MCF 10A (cell line): ENCODE measurements around the gene SH3BP4. TPM values are rescaled to one million over a fixed set of nuclear protein-coding genes. Genes with fewer than 3 reads are reported as not detected.

Experiments
- BruUV-seq: library from RNA; stranded (reverse); fragments of 400-500 nt; replicated peaks from 2 replicates; lab custom pipeline; 2021; lab: Mats Ljungman, UMichigan
- CTCF ChIA-PET: fragments of 300-600 bp; sonication (Branson Sonifier 250); formaldehyde crosslinking; extraction: SDS; loops from one replicate; lab custom pipeline; 2021; ENCODE audit warnings: antibody characterized with exemption, inconsistent platforms; lab: Yijun Ruan, JAX
- POLR2A ChIA-PET: fragments of 300-600, 350-650 bp; sonication (Branson Sonifier 250); formaldehyde crosslinking; extraction: SDS; loops from one replicate; lab custom pipeline; 2020; ENCODE audit warnings: antibody characterized with exemption, inconsistent platforms; lab: Yijun Ruan, JAX
- DNase-seq: peaks from one replicate; pipeline ENCODE4 v3.0.0-alpha.2; 2018; ENCODE audit not compliant: unreplicated experiment
- H3K27ac Mint-ChIP-seq: one replicate; pipeline ENCODE4 v1.8.0; 2022; ENCODE audit warnings: mild to moderate bottlenecking, low read depth, mixed read lengths; ENCODE audit not compliant: unreplicated experiment
- H3K27me3 Mint-ChIP-seq: one replicate; pipeline ENCODE4 v1.8.0; 2022; ENCODE audit warnings: mixed read lengths; ENCODE audit not compliant: insufficient read depth, unreplicated experiment
- H3K36me3 Mint-ChIP-seq: one replicate; pipeline ENCODE4 v1.8.0; 2022; ENCODE audit warnings: mild to moderate bottlenecking, moderate library complexity, mixed read lengths; ENCODE audit not compliant: insufficient read depth, unreplicated experiment
- H3K4me1 Mint-ChIP-seq: one replicate; pipeline ENCODE4 v1.8.0; 2022; ENCODE audit warnings: mixed read lengths; ENCODE audit not compliant: insufficient read depth, unreplicated experiment
- H3K4me3 Mint-ChIP-seq: one replicate; pipeline ENCODE4 v1.8.0; 2022; ENCODE audit warnings: mild to moderate bottlenecking, moderate library complexity, mixed read lengths; ENCODE audit not compliant: unreplicated experiment
- H3K9me3 Mint-ChIP-seq: one replicate; pipeline ENCODE4 v1.8.0; 2022; ENCODE audit warnings: mixed read lengths; ENCODE audit not compliant: unreplicated experiment
- CTCF ChIP-seq: fragments of 200-600 bp; IDR thresholded peaks from one replicate; pipeline ENCODE4 v1.8.0; 2022; ENCODE audit warnings: antibody characterized with exemption, mild to moderate bottlenecking; ENCODE audit not compliant: unreplicated experiment
- intact Hi-C: fragments of 100-400 bp; cut with micrococcal nuclease; formaldehyde crosslinking; loops from 2 replicates; pipeline ENCODE4 v1.14.1; 2022
- total RNA-seq: library from RNA; stranded (reverse); gene quantifications from 2 replicates; pipeline ENCODE4 v1.2.3, GENCODE V29; 2022

The SH3BP4 gene
- total RNA-seq, 1 experiment from 2014 or later = 59.7 TPM

GRCh38 chr2:235078182-235078581 is 126.4 kb downstream of the SH3BP4 start:
- H3K4me3 Mint-ChIP-seq = no peak overlapping the region
- H3K9me3 Mint-ChIP-seq = no peaks in the 10 kb centered on the region
- intact Hi-C loops = no loop called here
- no peaks in the 10 kb centered on the region for H3K4me1 Mint-ChIP-seq
- ChIA-PET CTCF (interaction anchor here (0.6 kb wide), 1 partner anchor 129 kb away, joined by 3 read pairs; no protein-coding TSS in a partner anchor), POLR2A (no interaction called here)
- TF ChIP-seq CTCF = no peak
- no peak for DNase-seq
- BruUV-seq = no TSS peak
- no peak overlapping the region for H3K27ac Mint-ChIP-seq
- H3K36me3 Mint-ChIP-seq = no peaks in the 10 kb centered on the region
- no peaks in the 10 kb centered on the region for H3K27me3 Mint-ChIP-seq

DNA sequence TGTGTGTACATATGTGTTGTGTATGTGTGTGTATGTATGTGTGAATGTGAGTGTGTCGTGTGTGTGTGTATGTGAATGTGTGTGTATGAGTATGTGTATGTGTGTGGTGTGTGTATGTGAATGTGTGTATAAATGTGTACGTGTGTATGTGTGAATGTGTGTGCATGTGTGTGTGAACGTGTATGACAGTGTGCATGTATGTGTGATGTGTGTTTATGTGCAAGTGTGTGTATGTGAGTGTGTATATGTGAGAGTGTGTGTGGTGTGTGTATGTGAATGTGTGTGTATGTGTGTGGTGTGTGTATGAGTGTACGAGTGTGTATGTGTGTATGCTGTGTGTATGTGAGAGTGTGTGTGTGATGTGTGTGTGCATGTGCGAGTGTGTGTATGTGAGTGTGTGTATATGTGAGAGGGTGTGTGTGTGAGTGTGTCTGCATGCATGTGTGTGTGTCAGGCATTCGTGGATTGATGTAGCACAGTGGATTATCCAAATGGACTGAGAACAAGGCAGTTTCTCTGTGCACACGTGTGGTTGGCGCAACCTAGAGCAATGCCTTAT is 127.2 kb downstream of the SH3BP4 start:
- no peak for TF ChIP-seq CTCF
- BruUV-seq = no TSS peak
- Mint-ChIP-seq H3K9me3 (no peaks in the 10 kb centered on the region), H3K36me3 (no peaks in the 10 kb centered on the region), H3K4me3 (no peak overlapping the region), H3K27me3 (no peaks in the 10 kb centered on the region), H3K27ac (no peak overlapping the region), H3K4me1 (no peaks in the 10 kb centered on the region)
- CTCF ChIA-PET = interaction anchor here (0.6 kb wide), 1 partner anchor 130 kb away, joined by 3 read pairs; no protein-coding TSS in a partner anchor
- intact Hi-C loops = no loop called here
- POLR2A ChIA-PET = no interaction called here
- no peak for DNase-seq

DNA sequence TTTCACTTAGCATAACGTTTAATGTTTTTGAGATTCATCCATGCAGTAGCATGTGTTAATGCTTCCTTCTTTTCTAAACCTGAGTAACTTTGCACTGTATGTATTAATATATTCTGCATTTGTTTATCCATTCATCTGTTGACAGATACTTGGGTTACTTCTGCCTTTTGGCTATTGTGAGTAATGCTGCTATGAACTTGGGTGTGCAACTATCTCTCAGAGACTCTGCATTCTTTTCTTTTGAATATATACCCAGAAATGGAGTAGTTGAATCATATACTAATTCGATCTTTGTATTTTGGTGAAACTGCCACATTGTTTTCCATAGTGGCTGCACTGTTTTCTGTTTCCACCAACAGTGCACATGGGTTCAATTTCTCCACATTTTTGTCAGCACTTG is 128.3 kb downstream of the SH3BP4 start:
- Mint-ChIP-seq H3K4me1 (no peaks in the 10 kb centered on the region), H3K4me3 (no peak overlapping the region), H3K9me3 (no peaks in the 10 kb centered on the region), H3K27me3 (no peaks in the 10 kb centered on the region), H3K36me3 (no peaks in the 10 kb centered on the region), H3K27ac (no peak overlapping the region)
- POLR2A ChIA-PET = no interaction called here
- CTCF ChIA-PET = no interaction called here
- intact Hi-C loops = no loop called here
- BruUV-seq = no TSS peak
- DNase-seq = no peak
- TF ChIP-seq CTCF = no peak

- no peak for TF ChIP-seq CTCF
- H3K4me3 Mint-ChIP-seq = no peak overlapping the region
- no peaks in the 10 kb centered on the region for H3K36me3 Mint-ChIP-seq
- no peak for DNase-seq
- no TSS peak for BruUV-seq
- peaks cover 11% of the 10 kb centered on the region for H3K4me1 Mint-ChIP-seq
- no peaks in the 10 kb centered on the region for H3K9me3 Mint-ChIP-seq
- ChIA-PET CTCF (interaction anchor here (0.9 kb wide), 2 partner anchors 25 to 95 kb away, joined by 3 to 4 read pairs; no protein-coding TSS in a partner anchor), POLR2A (no interaction called here)
- H3K27ac Mint-ChIP-seq = no peak overlapping the region
- intact Hi-C loops = no loop called here
- H3K27me3 Mint-ChIP-seq = no peaks in the 10 kb centered on the region
Observed at GRCh38 chr2:235082578-235083338, 130.9 kb downstream of the SH3BP4 start.
